GM12878 (cell line): ENCODE measurements around the gene PLEKHG4B. TPM values are rescaled to one million over a fixed set of nuclear protein-coding genes. Genes with fewer than 3 reads are reported as not detected.

Source experiments
- ATAC-seq: fragments of 200-7000 bp; cut with Tn5 transposase; 3 replicates; pipeline ENCODE4 v1.9.1; 2020; ENCODE audit warnings: mild to moderate bottlenecking, moderate library complexity
- BruUV-seq: library from RNA; stranded (reverse); fragments of 400-500 nt; replicated peaks from 2 replicates; lab custom pipeline; 2021; lab: Mats Ljungman, UMichigan
- CTCF ChIA-PET: fragments of 300-600 bp; sonication (Branson Sonifier 250); formaldehyde crosslinking; extraction: SDS; loops from one replicate; lab custom pipeline; 2021; ENCODE audit warnings: inconsistent platforms; lab: Yijun Ruan, JAX
- POLR2A ChIA-PET: fragments of 350-600 bp; formaldehyde crosslinking; extraction: SDS; loops from one replicate; lab custom pipeline; 2021; ENCODE audit warnings: inconsistent platforms; lab: Charles Lee
- RAD21 ChIA-PET: fragments of 300-600 bp; sonication (Branson Sonifier 250); formaldehyde crosslinking; loops from one replicate; lab custom pipeline; 2023; ENCODE audit warnings: antibody characterized with exemption; ENCODE audit not compliant: unreplicated experiment; lab: Charles Lee
- SMC1A ChIA-PET: fragments of 300-600 bp; sonication (Branson Sonifier 250); formaldehyde crosslinking; loops from one replicate; lab custom pipeline; 2023; ENCODE audit not compliant: unreplicated experiment, uncharacterized antibody; lab: Charles Lee
- DNase-seq: peaks from one replicate; pipeline ENCODE4 v3.0.0-alpha.2; 2011; ENCODE audit warnings: low read depth, low spot score
- FAIRE-seq: peaks from 3 replicates; lab custom pipeline; 2011; peaks lifted over from hg19 to GRCh38; lab: Jason Lieb, UNC
- H2AFZ ChIP-seq: 2 replicates; pipeline ENCODE4 v1.6.0; 2011; ENCODE audit warnings: low read depth, low read length, control low read depth; ENCODE audit not compliant: control insufficient read depth
- H3K27ac ChIP-seq: 2 replicates; pipeline ENCODE4 v1.5.1; 2011; ENCODE audit warnings: control low read depth; ENCODE audit not compliant: control insufficient read depth, insufficient read depth
- H3K27me3 ChIP-seq, 2 experiments: replicated peaks in 1 of 2; 2 replicates each; pipeline versions ENCODE4 v1.6.0 to v1.6.1; 2011; ENCODE audit warnings: low read length in 1 of 2; ENCODE audit not compliant: control insufficient read depth in 2 of 2, insufficient read depth in 2 of 2
- H3K36me3 ChIP-seq, 2 experiments: 2 replicates each; pipeline ENCODE4 v1.5.1; 2011; ENCODE audit warnings: low read length in 1 of 2; ENCODE audit not compliant: control insufficient read depth in 2 of 2, insufficient read depth in 2 of 2
- H3K4me1 ChIP-seq: 2 replicates; pipeline ENCODE4 v1.6.1; 2011; ENCODE audit warnings: mild to moderate bottlenecking, low read length, moderate library complexity, mixed read lengths; ENCODE audit not compliant: control insufficient read depth, insufficient read depth
- H3K4me2 ChIP-seq: 2 replicates; pipeline ENCODE4 v1.6.0; 2011; ENCODE audit warnings: control low read depth; ENCODE audit not compliant: control insufficient read depth, insufficient read depth
- H3K4me3 ChIP-seq: fragments of 200-600 bp; sonication (generic); 2 replicates; pipeline ENCODE4 v1.5.1; 2016
- H3K79me2 ChIP-seq: 2 replicates; pipeline ENCODE4 v1.6.0; 2011; ENCODE audit warnings: low read length; ENCODE audit not compliant: control insufficient read depth, insufficient read depth
- H3K9ac ChIP-seq: 2 replicates; pipeline ENCODE4 v1.8.0; 2011; ENCODE audit warnings: low read length, control low read depth, mixed read lengths; ENCODE audit not compliant: control insufficient read depth, insufficient read depth
- H3K9me3 ChIP-seq: replicated peaks from 3 replicates; pipeline ENCODE4 v1.5.1; 2011; ENCODE audit warnings: mild to moderate bottlenecking, low read length; ENCODE audit not compliant: control insufficient read depth, insufficient read depth
- H4K20me1 ChIP-seq: 2 replicates; pipeline ENCODE4 v1.6.0; 2011; ENCODE audit not compliant: control insufficient read depth, insufficient read depth
- DPF2 ChIP-seq: fragments of 450-650 bp; IDR thresholded peaks from 2 replicates; pipeline ENCODE4 v1.6.1; 2017; ENCODE audit warnings: mild to moderate bottlenecking
- ESRRA ChIP-seq: IDR thresholded peaks from 2 replicates; pipeline ENCODE4 v1.6.1; 2012; ENCODE audit warnings: mild to moderate bottlenecking, low read length, improper control_type of control experiment
- PML ChIP-seq: IDR thresholded peaks from 2 replicates; pipeline ENCODE4 v1.6.1; 2012; ENCODE audit warnings: low read length, inconsistent platforms
- TBL1XR1 ChIP-seq: IDR thresholded peaks from 2 replicates; pipeline ENCODE4 v1.6.1; 2012; ENCODE audit warnings: low read depth, low read length, improper control_type of control experiment
- ZNF274 ChIP-seq: IDR thresholded peaks from one replicate; pipeline ENCODE4 v1.8.0; 2011; ENCODE audit not compliant: insufficient read length, insufficient read depth
- ZSCAN29 ChIP-seq: fragments of 450-650 bp; IDR thresholded peaks from 2 replicates; pipeline ENCODE4 v1.6.1; 2017; ENCODE audit warnings: mild to moderate bottlenecking, moderate library complexity
- WGBS: methylation state at CpG from one replicate; pipeline ENCODE4 v1.1.6; 2016; ENCODE audit warnings: low lambda C conversion rate; ENCODE audit not compliant: insufficient replicate concordance, insufficient coverage; ENCODE audit errors: missing lambda C conversion rate; 5-methylcytosine and 5-hydroxymethylcytosine counted together
- in situ Hi-C: fragments of 300-500 bp; cut with MboI; formaldehyde crosslinking; loops from 9 replicates; pipeline ENCODE4 v1.14.3; 2018; ENCODE audit warnings: mixed read lengths
- intact Hi-C: fragments of 100-400 bp; cut with micrococcal nuclease; formaldehyde crosslinking; loops from one replicate; pipeline ENCODE4 v1.14.2; 2022; ENCODE audit not compliant: unreplicated experiment
- polyA plus RNA-seq, 11 experiments: library from polyadenylated mRNA; depleted of rRNA in 4 of 11; unstranded in 6 of 11; stranded (reverse) in 5 of 11; fragments of >200 nt; fragmentation: Nextera tagmentation in 4 of 11; fragmentation: Illumina TruSeq in 1 of 11; extraction: Ambion mirVana in 4 of 11; extraction: Trizol in 1 of 11; gene quantifications; 1 replicate in 1 of 11; 2 replicates in 10 of 11; pipeline versions ENCODE4 v1.2.1 to v1.2.3, GENCODE V29; 2011 to 2016; ENCODE audit warnings: inconsistent platforms in 2 of 11, missing spikeins in 2 of 11, low read depth in 1 of 11
- total RNA-seq, 4 experiments: library from RNA; depleted of rRNA in 3 of 4; stranded (reverse); fragments of >200 nt in 3 of 4; fragmentation: Illumina TruSeq in 1 of 4; extraction: Trizol in 1 of 4; gene quantifications; 2 replicates each; pipeline versions ENCODE4 v1.2.1 to v1.2.3, GENCODE V29; 2013 to 2021
- TF ChIP-seq, protein P1 (sequence below): fragments of 450-650 bp; IDR thresholded peaks from 2 replicates; pipeline ENCODE4 v1.6.1; 2016; ENCODE audit warnings: mild to moderate bottlenecking
- TF ChIP-seq, protein P2 (sequence below): fragments of 450-650 bp; IDR thresholded peaks from 2 replicates; pipeline ENCODE4 v1.6.1; 2018; ENCODE audit warnings: mild to moderate bottlenecking, low read depth, moderate library complexity; ENCODE audit not compliant: partially characterized antibody
- TF ChIP-seq, protein P3 (sequence below): IDR thresholded peaks from 2 replicates; pipeline ENCODE4 v1.6.1; 2012; ENCODE audit warnings: mild to moderate bottlenecking, low read depth, low read length

PLEKHG4B gene
- total and polyA plus RNA-seq, 10 of the 15 experiments (the other 5 are each of a cell fraction or from before 2014, with no cell fraction given) = under 0.01 to 0.05 (median 0.01) TPM; not detected in 6

DNA sequence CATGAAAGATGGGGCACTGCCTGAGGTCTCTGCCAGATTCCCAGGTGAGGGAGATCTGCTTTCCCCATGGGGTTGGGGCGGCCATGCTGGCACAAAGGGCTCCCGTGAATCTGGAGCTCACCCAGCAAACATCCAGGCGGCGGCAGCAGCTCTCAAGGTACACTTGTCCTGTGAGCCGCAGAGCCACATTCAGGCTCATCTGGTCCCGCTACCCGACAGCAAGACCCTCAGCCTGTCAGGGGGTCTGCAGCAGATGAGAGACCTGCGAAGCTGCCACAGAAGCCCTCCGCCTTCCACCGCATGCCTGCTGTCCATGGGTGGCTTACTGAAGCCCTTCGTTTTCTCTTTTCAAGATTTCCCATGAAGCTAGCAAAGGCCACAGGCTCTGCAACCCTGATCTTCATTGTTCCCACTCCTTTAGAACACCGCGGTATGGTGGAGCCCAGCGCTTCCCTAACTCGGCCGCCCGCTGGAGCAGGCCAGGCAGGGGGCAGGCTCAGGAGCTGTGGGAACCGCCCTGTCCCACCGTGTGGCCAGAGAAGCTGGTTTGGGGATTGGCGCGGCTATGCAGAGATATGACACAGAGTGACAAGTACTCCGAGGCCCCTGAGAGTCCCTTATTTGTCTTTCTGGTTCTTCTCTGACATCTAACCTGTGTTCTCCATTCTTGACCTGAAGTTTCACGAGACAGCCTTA, 108.1 kb downstream of the PLEKHG4B start:
- no peak for ATAC-seq
- Histone ChIP-seq H3K4me1 (no peaks in the 10 kb centered on the region), H3K27me3 (no peaks in the 10 kb centered on the region), H3K36me3 (peaks cover 6 to 8% of the 10 kb centered on the region in 2 experiments; a peak in 3 of 4 replicates), H3K4me3 (no peak overlapping the region), H3K4me2 (no peak overlapping the region), H2AFZ (no peak overlapping the region), H3K27ac (no peak overlapping the region), H3K9me3 (no peaks in the 10 kb centered on the region), H4K20me1 (no peaks in the 10 kb centered on the region; the same call in 1 of the 2 replicates), H3K9ac (no peak overlapping the region), H3K79me2 (no peaks in the 10 kb centered on the region)
- TF ChIP-seq ZNF274 (no peak), ESRRA (no peak), DPF2 (no peak), ZSCAN29 (no peak), PML (no peak), TBL1XR1 (no peak)
- TF ChIP-seq, protein P1, sequence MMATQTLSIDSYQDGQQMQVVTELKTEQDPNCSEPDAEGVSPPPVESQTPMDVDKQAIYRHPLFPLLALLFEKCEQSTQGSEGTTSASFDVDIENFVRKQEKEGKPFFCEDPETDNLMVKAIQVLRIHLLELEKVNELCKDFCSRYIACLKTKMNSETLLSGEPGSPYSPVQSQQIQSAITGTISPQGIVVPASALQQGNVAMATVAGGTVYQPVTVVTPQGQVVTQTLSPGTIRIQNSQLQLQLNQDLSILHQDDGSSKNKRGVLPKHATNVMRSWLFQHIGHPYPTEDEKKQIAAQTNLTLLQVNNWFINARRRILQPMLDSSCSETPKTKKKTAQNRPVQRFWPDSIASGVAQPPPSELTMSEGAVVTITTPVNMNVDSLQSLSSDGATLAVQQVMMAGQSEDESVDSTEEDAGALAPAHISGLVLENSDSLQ = no peak
- TF ChIP-seq, protein P2, sequence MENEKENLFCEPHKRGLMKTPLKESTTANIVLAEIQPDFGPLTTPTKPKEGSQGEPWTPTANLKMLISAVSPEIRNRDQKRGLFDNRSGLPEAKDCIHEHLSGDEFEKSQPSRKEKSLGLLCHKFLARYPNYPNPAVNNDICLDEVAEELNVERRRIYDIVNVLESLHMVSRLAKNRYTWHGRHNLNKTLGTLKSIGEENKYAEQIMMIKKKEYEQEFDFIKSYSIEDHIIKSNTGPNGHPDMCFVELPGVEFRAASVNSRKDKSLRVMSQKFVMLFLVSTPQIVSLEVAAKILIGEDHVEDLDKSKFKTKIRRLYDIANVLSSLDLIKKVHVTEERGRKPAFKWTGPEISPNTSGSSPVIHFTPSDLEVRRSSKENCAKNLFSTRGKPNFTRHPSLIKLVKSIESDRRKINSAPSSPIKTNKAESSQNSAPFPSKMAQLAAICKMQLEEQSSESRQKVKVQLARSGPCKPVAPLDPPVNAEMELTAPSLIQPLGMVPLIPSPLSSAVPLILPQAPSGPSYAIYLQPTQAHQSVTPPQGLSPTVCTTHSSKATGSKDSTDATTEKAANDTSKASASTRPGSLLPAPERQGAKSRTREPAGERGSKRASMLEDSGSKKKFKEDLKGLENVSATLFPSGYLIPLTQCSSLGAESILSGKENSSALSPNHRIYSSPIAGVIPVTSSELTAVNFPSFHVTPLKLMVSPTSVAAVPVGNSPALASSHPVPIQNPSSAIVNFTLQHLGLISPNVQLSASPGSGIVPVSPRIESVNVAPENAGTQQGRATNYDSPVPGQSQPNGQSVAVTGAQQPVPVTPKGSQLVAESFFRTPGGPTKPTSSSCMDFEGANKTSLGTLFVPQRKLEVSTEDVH = no peak
- TF ChIP-seq, protein P3, sequence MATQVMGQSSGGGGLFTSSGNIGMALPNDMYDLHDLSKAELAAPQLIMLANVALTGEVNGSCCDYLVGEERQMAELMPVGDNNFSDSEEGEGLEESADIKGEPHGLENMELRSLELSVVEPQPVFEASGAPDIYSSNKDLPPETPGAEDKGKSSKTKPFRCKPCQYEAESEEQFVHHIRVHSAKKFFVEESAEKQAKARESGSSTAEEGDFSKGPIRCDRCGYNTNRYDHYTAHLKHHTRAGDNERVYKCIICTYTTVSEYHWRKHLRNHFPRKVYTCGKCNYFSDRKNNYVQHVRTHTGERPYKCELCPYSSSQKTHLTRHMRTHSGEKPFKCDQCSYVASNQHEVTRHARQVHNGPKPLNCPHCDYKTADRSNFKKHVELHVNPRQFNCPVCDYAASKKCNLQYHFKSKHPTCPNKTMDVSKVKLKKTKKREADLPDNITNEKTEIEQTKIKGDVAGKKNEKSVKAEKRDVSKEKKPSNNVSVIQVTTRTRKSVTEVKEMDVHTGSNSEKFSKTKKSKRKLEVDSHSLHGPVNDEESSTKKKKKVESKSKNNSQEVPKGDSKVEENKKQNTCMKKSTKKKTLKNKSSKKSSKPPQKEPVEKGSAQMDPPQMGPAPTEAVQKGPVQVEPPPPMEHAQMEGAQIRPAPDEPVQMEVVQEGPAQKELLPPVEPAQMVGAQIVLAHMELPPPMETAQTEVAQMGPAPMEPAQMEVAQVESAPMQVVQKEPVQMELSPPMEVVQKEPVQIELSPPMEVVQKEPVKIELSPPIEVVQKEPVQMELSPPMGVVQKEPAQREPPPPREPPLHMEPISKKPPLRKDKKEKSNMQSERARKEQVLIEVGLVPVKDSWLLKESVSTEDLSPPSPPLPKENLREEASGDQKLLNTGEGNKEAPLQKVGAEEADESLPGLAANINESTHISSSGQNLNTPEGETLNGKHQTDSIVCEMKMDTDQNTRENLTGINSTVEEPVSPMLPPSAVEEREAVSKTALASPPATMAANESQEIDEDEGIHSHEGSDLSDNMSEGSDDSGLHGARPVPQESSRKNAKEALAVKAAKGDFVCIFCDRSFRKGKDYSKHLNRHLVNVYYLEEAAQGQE = no peak
- ChIA-PET CTCF (no interaction called here), RAD21 (no interaction called here), POLR2A (interaction anchor here (0.8 kb wide), 1 partner anchor 18 kb away, joined by 3 read pairs; the partner anchor contains the start of genes CCDC127 and SDHA), SMC1A (no interaction called here)
- in situ Hi-C loops = no loop called here
- no TSS peak for BruUV-seq
- WGBS = 89% methylated on average over 23 of the region's 23 CpGs
- intact Hi-C loops = no loop called here
- no peak for DNase-seq
- no peak for FAIRE-seq
